B cell (primary cell): Measurements from ENCODE around the gene CTXND2.

Experiments used
- EZH2 ChIP-seq: IDR thresholded peaks from 2 replicates; pipeline ENCODE4 v1.6.1; 2012; ENCODE audit warnings: borderline replicate concordance, low read depth, mild to moderate bottlenecking, moderate library complexity, low read length; ENCODE audit not compliant: insufficient read depth, poor library complexity, severe bottlenecking
- TF ChIP-seq, protein P1 (sequence below): fragments of 200-600 bp; IDR thresholded peaks from one replicate; pipeline ENCODE4 v1.8.0; 2022; ENCODE audit warnings: antibody characterized with exemption, mild to moderate bottlenecking

DNA sequence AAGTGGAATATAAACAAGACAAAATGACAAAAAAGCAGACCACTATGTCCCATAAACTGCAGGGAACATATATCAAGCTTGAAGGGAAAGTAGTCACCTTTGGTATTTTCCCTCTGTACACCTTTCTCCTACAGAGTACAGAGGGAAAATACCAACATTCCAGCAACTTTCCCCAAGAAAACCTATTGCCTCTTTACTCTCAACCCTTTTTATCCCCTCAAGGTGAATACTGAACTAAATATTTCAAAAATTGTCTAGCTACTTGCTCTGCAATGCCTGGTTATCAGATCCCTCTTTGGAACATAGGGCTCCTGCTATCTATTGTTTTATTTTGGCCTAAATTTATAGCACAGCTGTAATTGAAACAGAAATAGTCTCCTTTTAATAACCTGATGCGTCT is 15.8 kb downstream of the CTXND2 start:
- TF ChIP-seq, protein P1, sequence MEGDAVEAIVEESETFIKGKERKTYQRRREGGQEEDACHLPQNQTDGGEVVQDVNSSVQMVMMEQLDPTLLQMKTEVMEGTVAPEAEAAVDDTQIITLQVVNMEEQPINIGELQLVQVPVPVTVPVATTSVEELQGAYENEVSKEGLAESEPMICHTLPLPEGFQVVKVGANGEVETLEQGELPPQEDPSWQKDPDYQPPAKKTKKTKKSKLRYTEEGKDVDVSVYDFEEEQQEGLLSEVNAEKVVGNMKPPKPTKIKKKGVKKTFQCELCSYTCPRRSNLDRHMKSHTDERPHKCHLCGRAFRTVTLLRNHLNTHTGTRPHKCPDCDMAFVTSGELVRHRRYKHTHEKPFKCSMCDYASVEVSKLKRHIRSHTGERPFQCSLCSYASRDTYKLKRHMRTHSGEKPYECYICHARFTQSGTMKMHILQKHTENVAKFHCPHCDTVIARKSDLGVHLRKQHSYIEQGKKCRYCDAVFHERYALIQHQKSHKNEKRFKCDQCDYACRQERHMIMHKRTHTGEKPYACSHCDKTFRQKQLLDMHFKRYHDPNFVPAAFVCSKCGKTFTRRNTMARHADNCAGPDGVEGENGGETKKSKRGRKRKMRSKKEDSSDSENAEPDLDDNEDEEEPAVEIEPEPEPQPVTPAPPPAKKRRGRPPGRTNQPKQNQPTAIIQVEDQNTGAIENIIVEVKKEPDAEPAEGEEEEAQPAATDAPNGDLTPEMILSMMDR: no peak
- no peak for TF ChIP-seq EZH2
